RPMI7951 (cell line): Measurements from ENCODE around the gene CERT1. TPM values are rescaled to one million over a fixed set of nuclear protein-coding genes. Genes with fewer than 3 reads are reported as not detected.

Experiments
- DNase-seq: peaks from one replicate; pipeline ENCODE4 v3.0.0-alpha.2; 2012; ENCODE audit warnings: low read depth
- total RNA-seq: library from RNA; depleted of rRNA; stranded (reverse); fragments of >200 nt; shearing (Covaris generic); gene quantifications from 2 replicates; pipeline ENCODE4 v1.2.3, GENCODE V29; 2014

Gene CERT1
- total RNA-seq, 1 experiment from 2014 or later = 14.1 TPM

GRCh38 chr5:75395277-75395676 lies 116.2 kb downstream of the CERT1 start:
- DNase-seq = no peak

GRCh38 chr5:75389430-75389829 lies 122.0 kb downstream of the CERT1 start:
- no peak for DNase-seq

GRCh38 chr5:75387806-75388205 lies 123.6 kb downstream of the CERT1 start:
- DNase-seq = no peak

- DNase-seq = no peak
Measured at GRCh38 chr5:75384218-75384617, 127.2 kb downstream of the CERT1 start.

GRCh38 chr5:75381456-75381855 lies 130.0 kb downstream of the CERT1 start:
- DNase-seq = no peak

- DNase-seq = no peak
Measured at GRCh38 chr5:75380099-75380498, 131.3 kb downstream of the CERT1 start.

GRCh38 chr5:75375414-75375813 lies 136.0 kb downstream of the CERT1 start:
- DNase-seq = no peak

GRCh38 chr5:75374394-75374814 lies 137.0 kb downstream of the CERT1 start:
- no peak for DNase-seq

- DNase-seq = no peak
Measured at GRCh38 chr5:75373862-75374261, 137.6 kb downstream of the CERT1 start.

GRCh38 chr5:75368391-75368790 lies 143.0 kb downstream of the CERT1 start:
- no peak for DNase-seq

GRCh38 chr5:75367401-75367800 lies 144.0 kb downstream of the CERT1 start:
- no peak for DNase-seq

- no peak for DNase-seq
Measured at GRCh38 chr5:75366787-75367186, 144.6 kb downstream of the CERT1 start.

GRCh38 chr5:75365740-75366139 lies 145.7 kb downstream of the CERT1 start:
- DNase-seq = no peak

GRCh38 chr5:75364571-75365280 lies 146.7 kb downstream of the CERT1 start:
- DNase-seq = no peak

GRCh38 chr5:75363726-75364495 lies 147.5 kb downstream of the CERT1 start:
- no peak for DNase-seq

- DNase-seq = no peak
Measured at GRCh38 chr5:75363111-75363510, 148.3 kb downstream of the CERT1 start.

- no peak for DNase-seq
Measured at GRCh38 chr5:75362474-75362975, 148.9 kb downstream of the CERT1 start.

GRCh38 chr5:75361310-75361709 lies 150.1 kb downstream of the CERT1 start:
- DNase-seq = no peak

- DNase-seq = no peak
Measured at GRCh38 chr5:75358117-75358516, 153.3 kb downstream of the CERT1 start.

- no peak for DNase-seq
Measured at GRCh38 chr5:75356719-75357118, 154.7 kb downstream of the CERT1 start.

- DNase-seq = no peak
Measured at GRCh38 chr5:75355236-75355635, 156.2 kb downstream of the CERT1 start.

- DNase-seq = no peak
Measured at GRCh38 chr5:75351139-75351926, 160.1 kb downstream of the CERT1 start.
